Mesodermal cell (in vitro differentiated cells): Measurements from ENCODE around the gene LSAMP.

Source experiments
- H3K27ac ChIP-seq: 2 replicates; pipeline ENCODE4 v1.7.0; 2013; ENCODE audit warnings: mild to moderate bottlenecking, low read depth, low read length, moderate library complexity; ENCODE audit not compliant: severe bottlenecking
- H3K36me3 ChIP-seq: 2 replicates; pipeline ENCODE4 v1.7.1; 2013; ENCODE audit warnings: mild to moderate bottlenecking, low read length, moderate library complexity; ENCODE audit not compliant: control insufficient read depth, insufficient read depth
- H3K4me1 ChIP-seq: one replicate; pipeline ENCODE4 v1.7.1; 2013; ENCODE audit warnings: mild to moderate bottlenecking, low read length; ENCODE audit not compliant: insufficient read depth, control insufficient read depth, poor library complexity, severe bottlenecking
- H3K4me3 ChIP-seq: 2 replicates; pipeline ENCODE4 v1.7.0; 2013; ENCODE audit warnings: low read length, control low read depth, mild to moderate bottlenecking; ENCODE audit not compliant: insufficient read depth, poor library complexity, severe bottlenecking; ENCODE audit errors: extremely low read depth
- H3K9me3 ChIP-seq: 2 replicates; pipeline ENCODE4 v1.7.1; 2013; ENCODE audit warnings: mild to moderate bottlenecking, low read length, moderate library complexity; ENCODE audit not compliant: control insufficient read depth
- WGBS, 2 experiments: methylation state at CpG; one replicate each; pipeline ENCODE4 v1.1.5; 2013; ENCODE audit warnings: missing lambda C conversion rate in 2 of 2; ENCODE audit not compliant: insufficient coverage in 2 of 2; 5-methylcytosine and 5-hydroxymethylcytosine counted together

Gene LSAMP

DNA sequence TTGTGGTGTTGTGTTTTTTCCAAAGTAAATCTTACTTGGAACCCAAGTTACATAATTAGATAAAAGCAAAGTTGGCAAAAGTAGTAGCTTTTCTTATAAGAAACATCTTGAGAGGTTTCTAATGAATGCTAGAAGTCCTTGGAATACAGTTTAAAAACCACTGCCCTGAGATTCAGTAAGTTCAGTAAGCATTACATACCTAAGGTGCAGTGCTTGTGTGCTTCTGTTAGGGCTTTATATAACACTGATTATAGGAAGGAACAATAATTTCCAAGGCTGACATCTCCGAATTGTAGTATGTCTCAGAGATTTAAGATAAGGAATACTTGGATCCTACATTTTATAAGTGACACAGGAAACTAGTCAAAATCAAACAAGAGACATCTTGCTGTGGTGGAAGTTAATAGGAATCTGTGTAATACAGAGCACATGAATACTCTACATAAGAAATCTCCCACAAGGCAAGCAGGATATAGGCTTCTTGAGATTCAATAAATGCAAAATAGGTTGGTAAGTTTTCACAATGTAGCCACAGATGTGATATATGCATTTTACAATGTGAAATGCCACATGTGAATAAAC is 268.2 kb downstream of the LSAMP start:
- H3K4me1 ChIP-seq = no peaks in the 10 kb centered on the region
- WGBS, 2 experiments = no CpG with 5 or more reads among the region's 1 CpG
- no peak overlapping the region for H3K4me3 ChIP-seq
- H3K27ac ChIP-seq = no peak overlapping the region
- no peaks in the 10 kb centered on the region for H3K9me3 ChIP-seq
- H3K36me3 ChIP-seq = no peaks in the 10 kb centered on the region

GRCh38 chr3:116166121-116166520 is 279.2 kb downstream of the LSAMP start:
- H3K9me3 ChIP-seq = no peaks in the 10 kb centered on the region
- H3K4me3 ChIP-seq = no peak overlapping the region
- H3K4me1 ChIP-seq = peaks cover 9% of the 10 kb centered on the region
- no peaks in the 10 kb centered on the region for H3K36me3 ChIP-seq
- no peak overlapping the region for H3K27ac ChIP-seq

- no peak overlapping the region for H3K4me3 ChIP-seq
- H3K36me3 ChIP-seq = no peaks in the 10 kb centered on the region
- no peaks in the 10 kb centered on the region for H3K9me3 ChIP-seq
- peaks cover 9% of the 10 kb centered on the region for H3K4me1 ChIP-seq
- H3K27ac ChIP-seq = no peak overlapping the region
These were observed 279.6 kb downstream of the LSAMP start for GRCh38 chr3:116165641-116166040.

- no CpG with 5 or more reads among the region's 2 CpGs for WGBS, 2 experiments
- no peak overlapping the region for H3K4me3 ChIP-seq
- H3K4me1 ChIP-seq = peaks cover 9% of the 10 kb centered on the region
- H3K36me3 ChIP-seq = no peaks in the 10 kb centered on the region
- H3K27ac ChIP-seq = no peak overlapping the region
- no peaks in the 10 kb centered on the region for H3K9me3 ChIP-seq
These were observed 280.2 kb downstream of the LSAMP start for GRCh38 chr3:116165135-116165534.

- H3K27ac ChIP-seq = no peak overlapping the region
- H3K4me3 ChIP-seq = no peak overlapping the region
- no peaks in the 10 kb centered on the region for H3K9me3 ChIP-seq
- WGBS, 2 experiments = 86 to 100% methylated on average over 1 of the region's 2 CpGs
- H3K4me1 ChIP-seq = peaks cover 9% of the 10 kb centered on the region
- no peaks in the 10 kb centered on the region for H3K36me3 ChIP-seq
These were observed 281.2 kb downstream of the LSAMP start for GRCh38 chr3:116164039-116164438.

GRCh38 chr3:116161575-116162525 is 283.4 kb downstream of the LSAMP start:
- H3K4me3 ChIP-seq = no peak overlapping the region
- no peak overlapping the region for H3K27ac ChIP-seq
- no CpG with 5 or more reads among the region's 5 CpGs for WGBS, 2 experiments
- peaks cover 9% of the 10 kb centered on the region for H3K4me1 ChIP-seq
- H3K36me3 ChIP-seq = no peaks in the 10 kb centered on the region
- H3K9me3 ChIP-seq = no peaks in the 10 kb centered on the region

DNA sequence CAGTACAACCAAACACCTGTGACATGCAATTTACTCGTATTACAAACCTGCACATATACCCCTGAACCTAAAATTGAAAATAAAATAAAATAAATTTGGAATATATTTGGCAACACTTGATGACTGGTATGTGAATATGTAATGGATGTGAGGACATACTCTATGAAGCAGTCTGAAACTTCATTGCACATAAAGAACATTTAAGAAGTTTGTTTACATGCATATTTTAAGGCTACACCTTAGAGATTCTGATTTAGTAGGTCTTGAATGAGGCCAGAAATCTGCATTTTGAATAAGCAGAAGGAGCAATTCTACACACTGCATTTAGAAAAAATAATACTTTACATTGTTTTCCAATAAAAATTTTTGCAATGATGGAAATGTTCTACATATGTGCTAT is 284.7 kb downstream of the LSAMP start:
- Histone ChIP-seq H3K4me1 (peaks cover 8% of the 10 kb centered on the region), H3K27ac (no peak overlapping the region), H3K36me3 (no peaks in the 10 kb centered on the region), H3K4me3 (no peak overlapping the region), H3K9me3 (no peaks in the 10 kb centered on the region)
- WGBS, 2 experiments = no CpG with 5 or more reads among the region's 1 CpG

DNA sequence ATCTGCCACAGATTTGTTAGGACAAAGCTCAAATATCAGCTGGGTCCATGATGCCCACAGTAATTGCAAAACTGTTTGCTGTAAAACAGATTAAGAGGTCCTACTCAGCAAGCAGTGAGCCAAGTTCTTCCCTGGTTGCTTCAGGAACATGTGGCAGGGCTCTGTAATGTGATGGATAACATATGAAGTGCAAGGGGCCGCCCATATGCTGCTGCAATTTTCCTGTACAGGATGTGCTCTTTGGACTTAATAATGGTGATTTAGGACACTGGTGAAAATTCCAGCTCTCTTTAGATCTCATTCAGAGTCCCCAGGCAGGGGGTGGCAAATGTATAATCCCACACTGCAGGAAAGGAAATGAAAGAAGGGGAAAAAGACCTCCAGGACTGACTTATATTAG is 289.4 kb downstream of the LSAMP start:
- Histone ChIP-seq H3K36me3 (no peaks in the 10 kb centered on the region), H3K27ac (no peak overlapping the region), H3K4me1 (no peaks in the 10 kb centered on the region), H3K9me3 (no peaks in the 10 kb centered on the region), H3K4me3 (no peak overlapping the region)
- no CpG with 5 or more reads among the region's 1 CpG for WGBS, 2 experiments

- Histone ChIP-seq H3K27ac (no peak overlapping the region), H3K36me3 (no peaks in the 10 kb centered on the region), H3K4me3 (no peak overlapping the region), H3K4me1 (peaks cover 12% of the 10 kb centered on the region), H3K9me3 (no peaks in the 10 kb centered on the region)
- 54 to 65% methylated on average over 2 of the region's 2 CpGs for WGBS, 2 experiments
These were observed 290.9 kb downstream of the LSAMP start for GRCh38 chr3:116154389-116154788.

DNA sequence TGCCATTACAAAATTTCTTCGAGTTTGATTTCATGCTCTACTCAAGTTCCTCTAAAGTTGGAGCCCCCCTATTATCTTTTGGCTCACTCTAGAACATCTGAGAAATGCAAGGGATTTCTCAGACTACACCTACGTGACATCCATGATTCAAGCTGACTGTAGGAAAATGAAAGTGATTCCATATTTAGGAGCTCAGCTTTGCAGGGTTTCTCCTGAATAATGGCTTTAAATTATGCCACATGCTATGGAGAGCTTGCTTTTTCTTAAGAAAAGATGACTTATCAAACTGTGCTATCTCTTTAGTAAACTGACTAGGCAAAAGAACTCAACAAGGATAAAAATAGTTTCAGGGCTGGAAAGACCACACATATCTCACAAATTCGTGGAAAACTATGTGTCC is 292.1 kb downstream of the LSAMP start:
- WGBS, 2 experiments = 78 to 96% methylated on average over 1 to 2 of the region's 3 CpGs
- Histone ChIP-seq H3K27ac (no peak overlapping the region), H3K4me3 (no peak overlapping the region), H3K36me3 (no peaks in the 10 kb centered on the region), H3K4me1 (peaks cover 21% of the 10 kb centered on the region), H3K9me3 (no peaks in the 10 kb centered on the region)

- Histone ChIP-seq H3K4me3 (no peak overlapping the region), H3K27ac (no peak overlapping the region), H3K9me3 (peaks cover 8% of the 10 kb centered on the region), H3K36me3 (no peaks in the 10 kb centered on the region), H3K4me1 (peaks cover 21% of the 10 kb centered on the region)
- 75% methylated on average over 1 of the region's 1 CpG; no CpG with 5 or more reads in 1 of the 2 experiments for WGBS, 2 experiments
These were observed 294.6 kb downstream of the LSAMP start for GRCh38 chr3:116150655-116151167.
